Nucleus accumbens (tissue), 56 donors: Measurements from ENCODE around the gene SLC22A8.
"Not testable (repeated sequence)": the region's sequence is repeated elsewhere in the genome, so short reads cannot be mapped to it uniquely, and the experiment has no call there.

Source experiments
- DNase-seq, 56 donors: peaks; one replicate each; lab custom pipeline; 2025; lab: John Stamatoyannopoulos, UW

Gene SLC22A8

GRCh38 chr11:62988276-62988675, 27.4 kb downstream of the SLC22A8 start:
- no peak for DNase-seq

GRCh38 chr11:62985041-62985750, 30.4 kb downstream of the SLC22A8 start:
- peak in 4 of 56 donors; percentile 4 to 41 (median 20) for DNase-seq

GRCh38 chr11:62984451-62984991, 31.1 kb downstream of the SLC22A8 start, which contains the start of gene SLC22A6:
SLC22A6 (minus strand) TSS chr11:62984967; CDS start chr11:62984690, 277 bp downstream.
- DNase-seq: peak in 5 of 56 donors; percentile 5 to 41 (median 18)

- DNase-seq: no peak
Observed at GRCh38 chr11:62983536-62984199, 32.0 kb downstream of the SLC22A8 start.

GRCh38 chr11:62981743-62982142, 33.9 kb downstream of the SLC22A8 start:
- no peak for DNase-seq

- DNase-seq: no peak
Observed at GRCh38 chr11:62980133-62980760, 35.4 kb downstream of the SLC22A8 start.

GRCh38 chr11:62976109-62976508, 39.5 kb downstream of the SLC22A8 start:
- DNase-seq: no peak

- peak in 3 of 56 donors; percentile 12 to 21 (median 17) for DNase-seq
Observed at GRCh38 chr11:62974848-62975522, 40.7 kb downstream of the SLC22A8 start.

- DNase-seq: no peak
Observed at GRCh38 chr11:62965574-62965973, 50.1 kb downstream of the SLC22A8 start.

- DNase-seq: no peak
Observed at GRCh38 chr11:62962391-62962790, 53.2 kb downstream of the SLC22A8 start.

- no peak for DNase-seq
Observed at GRCh38 chr11:62961017-62961570, 54.5 kb downstream of the SLC22A8 start.

GRCh38 chr11:62959422-62959980, 56.1 kb downstream of the SLC22A8 start:
- DNase-seq: no peak

GRCh38 chr11:62958547-62959421, 56.9 kb downstream of the SLC22A8 start:
- DNase-seq: no peak

- no peak for DNase-seq
Observed at GRCh38 chr11:62957147-62957546, 58.5 kb downstream of the SLC22A8 start.

GRCh38 chr11:62954478-62954877, 61.2 kb downstream of the SLC22A8 start:
- DNase-seq: no peak

- no peak for DNase-seq
Observed at GRCh38 chr11:62953811-62954210, 61.8 kb downstream of the SLC22A8 start.

GRCh38 chr11:62948765-62949320, 66.8 kb downstream of the SLC22A8 start:
- no peak for DNase-seq

- DNase-seq: not testable (repeated sequence)
Observed at GRCh38 chr11:62945538-62945937, 70.1 kb downstream of the SLC22A8 start.
